Endometrial microvascular endothelial cells (primary cell): ENCODE measurements around the gene SBK2. TPM values are rescaled to one million over a fixed set of nuclear protein-coding genes. Genes with fewer than 3 reads are reported as not detected.

ENCODE experiments used
- in situ Hi-C: cut with HindIII; loops from 2 replicates; pipeline ENCODE4 v1.10.0; 2017; ENCODE audit warnings: low sequenced_read_pairs, low pct_unique_long_range_greater_than_20kb; ENCODE audit errors: inconsistent ontology term
- total RNA-seq: library from RNA; depleted of rRNA; stranded (reverse); fragments of >200 nt; gene quantifications from one replicate; pipeline ENCODE4 v1.2.3, GENCODE V29; 2015; ENCODE audit errors: inconsistent ontology term

SBK2 gene
- total RNA-seq, 1 donor from 2014 or later, result not detected

- in situ Hi-C loops, result no loop called here
Measured at GRCh38 chr19:55563261-55563690, 26.3 kb upstream of the SBK2 start.

- in situ Hi-C loops, result no loop called here
Measured at GRCh38 chr19:55559684-55560083, 22.8 kb upstream of the SBK2 start.

- in situ Hi-C loops, result no loop called here
Measured at GRCh38 chr19:55554741-55555152, 17.8 kb upstream of the SBK2 start.

- in situ Hi-C loops, result no loop called here
Measured at GRCh38 chr19:55554302-55554701, 17.4 kb upstream of the SBK2 start.

- in situ Hi-C loops, result no loop called here
Measured at GRCh38 chr19:55553217-55554182, 16.6 kb upstream of the SBK2 start.

GRCh38 chr19:55552620-55553019, 15.7 kb upstream of the SBK2 start:
- in situ Hi-C loops, result no loop called here

- in situ Hi-C loops, result no loop called here
Measured at GRCh38 chr19:55552206-55552605, 15.3 kb upstream of the SBK2 start.

GRCh38 chr19:55550321-55550650, 13.4 kb upstream of the SBK2 start:
- in situ Hi-C loops, result no loop called here

GRCh38 chr19:55549500-55550320, 12.8 kb upstream of the SBK2 start:
- in situ Hi-C loops, result no loop called here

GRCh38 chr19:55546822-55547614, 10.1 kb upstream of the SBK2 start:
- in situ Hi-C loops, result no loop called here

GRCh38 chr19:55546011-55546410, 9.1 kb upstream of the SBK2 start:
- in situ Hi-C loops, result no loop called here

- in situ Hi-C loops, result no loop called here
Measured at GRCh38 chr19:55545443-55545842, 8.5 kb upstream of the SBK2 start, which contains the start of gene SBK3. Gene SBK3, minus strand, starts transcription at chr19:55545543. Its CDS starts 0 bp downstream, at chr19:55545543.

GRCh38 chr19:55544776-55545439, 8.0 kb upstream of the SBK2 start:
- in situ Hi-C loops, result no loop called here

GRCh38 chr19:55544014-55544413, 7.1 kb upstream of the SBK2 start:
- in situ Hi-C loops, result no loop called here

GRCh38 chr19:55543567-55543966, 6.6 kb upstream of the SBK2 start:
- in situ Hi-C loops, result no loop called here

- in situ Hi-C loops, result no loop called here
Measured at GRCh38 chr19:55542292-55542855, 5.4 kb upstream of the SBK2 start.

- in situ Hi-C loops, result no loop called here
Measured at GRCh38 chr19:55541091-55541490, 4.2 kb upstream of the SBK2 start.

GRCh38 chr19:55540619-55541018, 3.7 kb upstream of the SBK2 start:
- in situ Hi-C loops, result no loop called here
